Measurements from ENCODE around the gene TMEM59L.

GRCh38 chr19:18577365-18577914 lies 35.2 kb upstream of the TMEM59L start:
- TF ChIP-seq CTCF (IDR thresholded peaks at IDR 0.05) (no peak), POLR2A (IDR thresholded peaks at IDR 0.05) (no peak)

Measured in body of pancreas (tissue), 4 donors.